Measurements from ENCODE around the gene MED9.

Gene MED9

GRCh38 chr17:17533901-17534441, 57.2 kb downstream of the MED9 start:
- no peaks in the 10 kb centered on the region for H3K27me3 ChIP-seq (ENCODE audit: insufficient read depth, low read length, poor library complexity)
- peaks cover 7% of the 10 kb centered on the region; the same call in 1 of the 2 replicates for H4K20me1 ChIP-seq (ENCODE audit: insufficient read depth, low read length)
- no peaks in the 10 kb centered on the region for H3K4me1 ChIP-seq (ENCODE audit: insufficient read depth, low read length)
- H3K4me2 ChIP-seq (ENCODE audit: insufficient read depth, low read length): no peak overlapping the region
- no peaks in the 10 kb centered on the region for H3K9me3 ChIP-seq (ENCODE audit: insufficient read depth, low read length, severe bottlenecking)
- TF ChIP-seq EZH2 (IDR thresholded peaks at IDR 0.05; ENCODE audit: borderline replicate concordance, low read depth, low read length, severe bottlenecking) (no peak), CTCF (IDR thresholded peaks at IDR 0.05; ENCODE audit: borderline replicate concordance, extremely low read depth, low read length, poor library complexity, severe bottlenecking) (no peak)
- no peak overlapping the region for H3K27ac ChIP-seq (ENCODE audit: low read length)
- no peaks in the 10 kb centered on the region for H3K36me3 ChIP-seq (ENCODE audit: insufficient read depth, low read length)
- H3K79me2 ChIP-seq (ENCODE audit: insufficient read depth, low read length): no peaks in the 10 kb centered on the region; the same call in 1 of the 2 replicates
- H2AFZ ChIP-seq (ENCODE audit: low read depth, low read length): no peak overlapping the region
- no peak overlapping the region for H3K9ac ChIP-seq (ENCODE audit: low read depth, low read length)
- DNase-seq (no peak), ATAC-seq (ENCODE audit: insufficient read depth, low read depth) (no peak)
- no peak overlapping the region for H3K4me3 ChIP-seq (ENCODE audit: low read depth in 1 of 2, low read length in 2 of 2)

- Histone ChIP-seq H3K27me3 (ENCODE audit: insufficient read depth, low read length, poor library complexity) (no peaks in the 10 kb centered on the region), H3K4me1 (ENCODE audit: insufficient read depth, low read length) (no peaks in the 10 kb centered on the region), H3K79me2 (ENCODE audit: insufficient read depth, low read length) (no peaks in the 10 kb centered on the region), H3K4me2 (ENCODE audit: insufficient read depth, low read length) (no peak overlapping the region), H3K36me3 (ENCODE audit: insufficient read depth, low read length) (no peaks in the 10 kb centered on the region), H3K4me3 (ENCODE audit: low read depth in 1 of 2, low read length in 2 of 2) (no peak overlapping the region), H4K20me1 (ENCODE audit: insufficient read depth, low read length) (no peaks in the 10 kb centered on the region), H3K9me3 (ENCODE audit: insufficient read depth, low read length, severe bottlenecking) (no peaks in the 10 kb centered on the region), H3K9ac (ENCODE audit: low read depth, low read length) (no peak overlapping the region), H2AFZ (ENCODE audit: low read depth, low read length) (no peak overlapping the region), H3K27ac (ENCODE audit: low read length) (no peak overlapping the region)
- DNase-seq (no peak), ATAC-seq (ENCODE audit: insufficient read depth, low read depth) (no peak)
- TF ChIP-seq EZH2 (IDR thresholded peaks at IDR 0.05; ENCODE audit: borderline replicate concordance, low read depth, low read length, severe bottlenecking): no peak
- no peak for TF ChIP-seq CTCF (IDR thresholded peaks at IDR 0.05; ENCODE audit: borderline replicate concordance, extremely low read depth, low read length, poor library complexity, severe bottlenecking)
Observed at GRCh38 chr17:17535957-17536356, 59.2 kb downstream of the MED9 start.

- DNase-seq (no peak), ATAC-seq (ENCODE audit: insufficient read depth, low read depth) (no peak)
- Histone ChIP-seq H3K4me3 (ENCODE audit: low read depth in 1 of 2, low read length in 2 of 2) (no peak overlapping the region), H3K27me3 (ENCODE audit: insufficient read depth, low read length, poor library complexity) (no peaks in the 10 kb centered on the region), H2AFZ (ENCODE audit: low read depth, low read length) (no peak overlapping the region), H3K4me1 (ENCODE audit: insufficient read depth, low read length) (no peaks in the 10 kb centered on the region), H3K27ac (ENCODE audit: low read length) (no peak overlapping the region), H3K79me2 (ENCODE audit: insufficient read depth, low read length) (no peaks in the 10 kb centered on the region), H3K36me3 (ENCODE audit: insufficient read depth, low read length) (no peaks in the 10 kb centered on the region), H3K4me2 (ENCODE audit: insufficient read depth, low read length) (no peak overlapping the region), H4K20me1 (ENCODE audit: insufficient read depth, low read length) (no peaks in the 10 kb centered on the region), H3K9me3 (ENCODE audit: insufficient read depth, low read length, severe bottlenecking) (no peaks in the 10 kb centered on the region), H3K9ac (ENCODE audit: low read depth, low read length) (no peak overlapping the region)
- TF ChIP-seq EZH2 (IDR thresholded peaks at IDR 0.05; ENCODE audit: borderline replicate concordance, low read depth, low read length, severe bottlenecking) (no peak), CTCF (IDR thresholded peaks at IDR 0.05; ENCODE audit: borderline replicate concordance, extremely low read depth, low read length, poor library complexity, severe bottlenecking) (no peak)
Observed at GRCh38 chr17:17536702-17537101, 59.9 kb downstream of the MED9 start.
